LNCAP (cell line): ENCODE results near the gene PAGE2.

ENCODE experiments used
- CTCF ChIP-seq: fragments of 450-650 bp; IDR thresholded peaks from 2 replicates; pipeline ENCODE4 v1.5.1; 2017; ENCODE audit warnings: mild to moderate bottlenecking

Gene PAGE2

GRCh38 chrX:55098691-55099090 lies 9.9 kb downstream of the PAGE2 start:
- no peak for TF ChIP-seq CTCF

GRCh38 chrX:55099162-55099561 lies 10.3 kb downstream of the PAGE2 start:
- TF ChIP-seq CTCF = no peak

GRCh38 chrX:55102754-55103153 lies 13.9 kb downstream of the PAGE2 start:
- TF ChIP-seq CTCF = no peak

GRCh38 chrX:55107262-55107661 lies 18.4 kb downstream of the PAGE2 start:
- TF ChIP-seq CTCF = no peak

GRCh38 chrX:55107911-55108310 lies 19.1 kb downstream of the PAGE2 start:
- no peak for TF ChIP-seq CTCF

- TF ChIP-seq CTCF = no peak
Observed at GRCh38 chrX:55109306-55109705, 20.5 kb downstream of the PAGE2 start.

- no peak for TF ChIP-seq CTCF
Observed at GRCh38 chrX:55111578-55112254, 22.9 kb downstream of the PAGE2 start.

- no peak for TF ChIP-seq CTCF
Observed at GRCh38 chrX:55118574-55118973, 29.8 kb downstream of the PAGE2 start.
